Ramos (cell line): ENCODE measurements around the gene RMDN3.

Source experiments
- in situ Hi-C: fragments of 300-500 bp; cut with MboI; formaldehyde crosslinking; loops from one replicate; pipeline ENCODE4 v1.14.3; 2022; ENCODE audit warnings: low sequenced_read_pairs; ENCODE audit not compliant: unreplicated experiment

Gene RMDN3

GRCh38 chr15:40754883-40755811 is at the start of gene RMDN3:
TSS of gene RMDN3 (minus strand) at chr15:40755254. CDS start at chr15:40754783, 471 bp downstream.
- in situ Hi-C loops: no loop called here

GRCh38 chr15:40803688-40804087 is 48.6 kb upstream of the RMDN3 start:
- in situ Hi-C loops: no loop called here

- in situ Hi-C loops: no loop called here
These were observed 48.0 kb upstream of the RMDN3 start for GRCh38 chr15:40803076-40803475.

GRCh38 chr15:40799523-40799922 is 44.5 kb upstream of the RMDN3 start:
- in situ Hi-C loops: no loop called here

- in situ Hi-C loops: no loop called here
These were observed 41.5 kb upstream of the RMDN3 start for GRCh38 chr15:40796512-40796911.

GRCh38 chr15:40796041-40796440 is 41.0 kb upstream of the RMDN3 start:
- in situ Hi-C loops: no loop called here

GRCh38 chr15:40793216-40793989 is 38.3 kb upstream of the RMDN3 start:
- in situ Hi-C loops: no loop called here

GRCh38 chr15:40792394-40792793 is 37.3 kb upstream of the RMDN3 start:
- in situ Hi-C loops: no loop called here

- in situ Hi-C loops: no loop called here
These were observed 35.7 kb upstream of the RMDN3 start for GRCh38 chr15:40790718-40791117.

- in situ Hi-C loops: loop anchor here (10.0 kb wide), 1 partner anchor 115 kb away; no protein-coding TSS in a partner anchor
These were observed 34.9 kb upstream of the RMDN3 start for GRCh38 chr15:40789999-40790398.

- in situ Hi-C loops: loop anchor here (10.0 kb wide), 1 partner anchor 114 kb away; no protein-coding TSS in a partner anchor
These were observed 34.1 kb upstream of the RMDN3 start for GRCh38 chr15:40789119-40789518.

- in situ Hi-C loops: loop anchor here (10.0 kb wide), 1 partner anchor 113 kb away; no protein-coding TSS in a partner anchor
These were observed 32.9 kb upstream of the RMDN3 start for GRCh38 chr15:40787991-40788390.

GRCh38 chr15:40787344-40787841 is 32.3 kb upstream of the RMDN3 start:
- in situ Hi-C loops: loop anchor here (10.0 kb wide), 1 partner anchor 113 kb away; no protein-coding TSS in a partner anchor

- in situ Hi-C loops: loop anchor here (10.0 kb wide), 1 partner anchor 111 kb away; no protein-coding TSS in a partner anchor
These were observed 30.8 kb upstream of the RMDN3 start for GRCh38 chr15:40785814-40786213.

- in situ Hi-C loops: loop anchor here (10.0 kb wide), 1 partner anchor 110 kb away; no protein-coding TSS in a partner anchor
These were observed 30.1 kb upstream of the RMDN3 start for GRCh38 chr15:40785164-40785563.

GRCh38 chr15:40782609-40783227 is 27.7 kb upstream of the RMDN3 start:
- in situ Hi-C loops: loop anchor here (10.0 kb wide), 1 partner anchor 108 kb away; no protein-coding TSS in a partner anchor

GRCh38 chr15:40776537-40777141 is 21.6 kb upstream of the RMDN3 start:
- in situ Hi-C loops: no loop called here

- in situ Hi-C loops: no loop called here
These were observed 20.9 kb upstream of the RMDN3 start for GRCh38 chr15:40775740-40776536.

- in situ Hi-C loops: no loop called here
These were observed 20.0 kb upstream of the RMDN3 start for GRCh38 chr15:40775007-40775406.
